PC-9 (cell line): ENCODE data around the gene UNC13A. TPM values are rescaled to one million over a fixed set of nuclear protein-coding genes. Genes with fewer than 3 reads are reported as not detected.

ENCODE experiments used
- BruUV-seq: library from RNA; stranded (reverse); fragments of 400-500 nt; replicated peaks from 2 replicates; lab custom pipeline; 2021; lab: Mats Ljungman, UMichigan
- CTCF ChIA-PET: fragments of 300-600 bp; sonication (Branson Sonifier 250); formaldehyde crosslinking; loops from one replicate; lab custom pipeline; 2022; ENCODE audit warnings: antibody characterized with exemption; lab: Charles Lee
- POLR2A ChIA-PET: fragments of 300-600 bp; sonication (Branson Sonifier 250); formaldehyde crosslinking; loops from one replicate; lab custom pipeline; 2022; ENCODE audit warnings: antibody characterized with exemption; ENCODE audit not compliant: unreplicated experiment; lab: Charles Lee
- DNase-seq, 2 experiments: peaks; one replicate each; pipeline versions ENCODE4 v3.0.0 to v3.0.0-alpha.2; 2015 to 2022; ENCODE audit warnings: mixed read lengths in 1 of 2
- H2AFZ ChIP-seq: fragments of 200-600 bp; sonication (generic); 2 replicates; pipeline ENCODE4 v1.8.1; 2017; ENCODE audit warnings: antibody characterized with exemption
- H3F3A ChIP-seq: fragments of 200-600 bp; sonication (generic); 2 replicates; pipeline ENCODE4 v1.8.1; 2017; ENCODE audit warnings: antibody characterized with exemption, mild to moderate bottlenecking, low read depth; ENCODE audit not compliant: insufficient read depth
- H3K27ac ChIP-seq: fragments of 200-600 bp; sonication (generic); 2 replicates; pipeline ENCODE4 v1.6.1; 2016; ENCODE audit warnings: mixed run types
- H3K27me3 ChIP-seq: fragments of 200-600 bp; sonication (generic); 2 replicates; pipeline ENCODE4 v1.6.1; 2016; ENCODE audit warnings: low read depth, mixed run types; ENCODE audit not compliant: insufficient read depth
- H3K36me3 ChIP-seq: fragments of 200-600 bp; sonication (generic); 2 replicates; pipeline ENCODE4 v1.6.1; 2016; ENCODE audit warnings: low read depth, mixed run types
- H3K4me1 ChIP-seq: fragments of 200-600 bp; sonication (generic); replicated peaks from 2 replicates; pipeline ENCODE4 v1.6.1; 2016; ENCODE audit warnings: mixed run types; ENCODE audit not compliant: insufficient read depth
- H3K4me2 ChIP-seq: fragments of 200-600 bp; sonication (generic); 2 replicates; pipeline ENCODE4 v1.6.1; 2017; ENCODE audit warnings: mixed run types
- H3K4me3 ChIP-seq: fragments of 200-600 bp; sonication (generic); 2 replicates; pipeline ENCODE4 v1.6.1; 2016; ENCODE audit warnings: mixed run types
- H3K79me2 ChIP-seq: fragments of 200-600 bp; sonication (generic); 2 replicates; pipeline ENCODE4 v1.6.1; 2017; ENCODE audit warnings: low read depth, mixed run types
- H3K9me2 ChIP-seq: fragments of 200-600 bp; sonication (generic); 2 replicates; pipeline ENCODE4 v1.8.1; 2017; ENCODE audit warnings: mild to moderate bottlenecking; ENCODE audit not compliant: insufficient read depth
- H3K9me3 ChIP-seq: fragments of 200-600 bp; sonication (generic); 2 replicates; pipeline ENCODE4 v1.8.1; 2016; ENCODE audit warnings: low read depth; ENCODE audit not compliant: insufficient read depth
- H4K20me1 ChIP-seq: fragments of 200-600 bp; sonication (generic); 2 replicates; pipeline ENCODE4 v1.8.1; 2017; ENCODE audit not compliant: insufficient read depth
- CTCF ChIP-seq: fragments of 200-600 bp; sonication (generic); conservative IDR thresholded peaks from 2 replicates; pipeline ENCODE4 v1.6.1; 2017; ENCODE audit warnings: mixed run types, antibody characterized with exemption, mild to moderate bottlenecking, moderate library complexity
- EZH2 ChIP-seq: fragments of 200-600 bp; sonication (generic); IDR thresholded peaks from 2 replicates; pipeline ENCODE4 v1.8.0; 2017; ENCODE audit warnings: antibody characterized with exemption, low read depth
- intact Hi-C: fragments of 100-400 bp; cut with micrococcal nuclease; formaldehyde crosslinking; loops from one replicate; pipeline ENCODE4 v1.10.0; 2022; ENCODE audit not compliant: unreplicated experiment
- total RNA-seq: library from RNA; stranded (reverse); gene quantifications from 2 replicates; pipeline ENCODE4 v1.2.3, GENCODE V29; 2021

The UNC13A gene
- total RNA-seq, 1 experiment from 2014 or later = 0.17 TPM

GRCh38 chr19:17724655-17725054 is 36.5 kb upstream of the UNC13A start:
- Histone ChIP-seq H3K27me3 (no peaks in the 10 kb centered on the region), H3K79me2 (peaks cover 42% of the 10 kb centered on the region), H3K4me1 (peaks cover 15% of the 10 kb centered on the region), H2AFZ (no peak overlapping the region), H3F3A (peaks cover 13% of the 10 kb centered on the region; the same call in 1 of the 2 replicates), H3K36me3 (peaks cover 7% of the 10 kb centered on the region; the same call in 1 of the 2 replicates), H3K4me3 (no peak overlapping the region), H4K20me1 (peaks cover 76% of the 10 kb centered on the region), H3K9me3 (no peaks in the 10 kb centered on the region), H3K27ac (no peak overlapping the region), H3K4me2 (no peak overlapping the region), H3K9me2 (no peaks in the 10 kb centered on the region)
- intact Hi-C loops = no loop called here
- POLR2A ChIA-PET = no interaction called here
- no peak for DNase-seq
- BruUV-seq = no TSS peak
- CTCF ChIA-PET = no interaction called here
- TF ChIP-seq CTCF (no peak), EZH2 (no peak)

DNA sequence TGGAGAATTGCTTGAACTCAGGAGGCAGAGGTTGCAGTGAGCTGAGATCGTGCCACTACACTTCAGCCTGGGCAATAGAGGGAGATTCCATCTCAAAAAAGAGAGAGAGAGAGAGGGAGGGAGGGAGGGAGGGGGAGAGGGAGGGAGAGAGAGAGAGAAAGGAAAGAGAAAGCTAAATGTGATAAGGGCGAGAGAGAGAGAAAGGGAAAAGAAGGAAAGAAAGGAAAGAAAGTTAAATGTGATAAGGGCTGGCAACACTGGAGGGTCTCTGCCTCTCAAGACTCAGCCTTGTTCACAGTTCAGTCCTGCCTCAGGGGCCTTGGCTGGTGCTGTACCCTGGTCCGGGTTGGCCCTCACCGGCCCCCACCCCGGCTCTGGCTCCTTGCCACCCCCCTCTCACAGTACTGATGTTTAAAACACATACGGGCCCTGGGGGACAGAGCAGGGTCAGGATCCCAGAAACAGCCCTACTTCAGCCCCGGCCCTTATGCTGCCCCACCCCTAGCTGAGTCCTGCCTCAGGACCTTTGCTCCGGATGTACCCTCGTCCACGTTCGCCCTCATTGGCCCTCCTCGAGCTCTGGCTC is 34.6 kb upstream of the UNC13A start:
- no peak for DNase-seq
- Histone ChIP-seq H3F3A (peaks cover 13% of the 10 kb centered on the region; the same call in 1 of the 2 replicates), H3K27me3 (no peaks in the 10 kb centered on the region), H3K9me2 (no peaks in the 10 kb centered on the region), H3K4me3 (no peak overlapping the region), H3K79me2 (peaks cover 36% of the 10 kb centered on the region), H3K36me3 (no peaks in the 10 kb centered on the region), H4K20me1 (peaks cover 66% of the 10 kb centered on the region), H3K27ac (no peak overlapping the region), H3K9me3 (no peaks in the 10 kb centered on the region), H3K4me1 (peaks cover 21% of the 10 kb centered on the region), H3K4me2 (no peak overlapping the region), H2AFZ (no peak overlapping the region)
- no peak for TF ChIP-seq CTCF
- no peak for TF ChIP-seq EZH2
- intact Hi-C loops = no loop called here
- POLR2A ChIA-PET = no interaction called here
- CTCF ChIA-PET = no interaction called here
- no TSS peak for BruUV-seq

GRCh38 chr19:17721821-17722220 is 33.7 kb upstream of the UNC13A start:
- no peak overlapping the region for H3K4me3 ChIP-seq
- no TSS peak for BruUV-seq
- H4K20me1 ChIP-seq = peaks cover 63% of the 10 kb centered on the region
- ChIA-PET CTCF (no interaction called here), POLR2A (interaction anchor here (0.7 kb wide), 1 partner anchor 455 kb away, joined by 4 read pairs; no protein-coding TSS in a partner anchor)
- peaks cover 36% of the 10 kb centered on the region for H3K79me2 ChIP-seq
- no peak for DNase-seq
- no peak overlapping the region for H3K4me2 ChIP-seq
- H2AFZ ChIP-seq = no peak overlapping the region
- H3K9me2 ChIP-seq = no peaks in the 10 kb centered on the region
- no peaks in the 10 kb centered on the region for H3K27me3 ChIP-seq
- intact Hi-C loops = no loop called here
- no peak overlapping the region for H3K27ac ChIP-seq
- H3K4me1 ChIP-seq = peaks cover 21% of the 10 kb centered on the region
- H3K9me3 ChIP-seq = no peaks in the 10 kb centered on the region
- no peak for TF ChIP-seq EZH2
- TF ChIP-seq CTCF = no peak
- no peaks in the 10 kb centered on the region for H3K36me3 ChIP-seq
- H3F3A ChIP-seq = peaks cover 13% of the 10 kb centered on the region; the same call in 1 of the 2 replicates
